ENCODE results near the gene TNFRSF21. TPM values are rescaled to one million over a fixed set of nuclear protein-coding genes. Genes with fewer than 3 reads are reported as not detected.
A peak's percentile ranks its signal among the peaks of the same experiment; 100 is the strongest.

TNFRSF21 gene
- total RNA-seq, 1 experiment from 2014 or later = 19.3 TPM

DNA sequence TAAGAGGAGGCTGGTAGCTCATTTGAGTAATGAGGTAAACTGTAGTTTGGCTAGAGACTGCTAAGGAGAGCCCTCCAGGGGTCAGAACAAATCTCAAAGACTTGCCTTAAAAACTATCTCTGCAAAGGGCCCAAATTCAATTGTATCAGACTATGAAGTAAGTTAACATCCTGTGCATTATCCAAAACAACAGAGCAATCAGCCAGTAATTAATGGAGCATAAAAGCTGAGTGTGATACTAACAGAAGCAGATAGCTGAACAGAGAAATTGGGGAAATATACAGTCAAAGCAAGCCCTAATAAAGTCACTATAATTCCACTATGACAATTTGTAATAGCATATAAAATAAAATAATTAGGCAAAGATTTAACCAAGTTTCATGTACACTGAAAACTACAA, 45.8 kb upstream of the TNFRSF21 start:
- ChIA-PET POLR2A (interaction anchor here (1.2 kb wide), 1 partner anchor 13 kb away, joined by 3 read pairs; no protein-coding TSS in a partner anchor), CTCF (interaction anchor here (1.1 kb wide), 1 partner anchor 10 kb away, joined by 3 read pairs; no protein-coding TSS in a partner anchor)
- intact Hi-C loops (cut with micrococcal nuclease) = no loop called here
- TF ChIP-seq, protein P1, sequence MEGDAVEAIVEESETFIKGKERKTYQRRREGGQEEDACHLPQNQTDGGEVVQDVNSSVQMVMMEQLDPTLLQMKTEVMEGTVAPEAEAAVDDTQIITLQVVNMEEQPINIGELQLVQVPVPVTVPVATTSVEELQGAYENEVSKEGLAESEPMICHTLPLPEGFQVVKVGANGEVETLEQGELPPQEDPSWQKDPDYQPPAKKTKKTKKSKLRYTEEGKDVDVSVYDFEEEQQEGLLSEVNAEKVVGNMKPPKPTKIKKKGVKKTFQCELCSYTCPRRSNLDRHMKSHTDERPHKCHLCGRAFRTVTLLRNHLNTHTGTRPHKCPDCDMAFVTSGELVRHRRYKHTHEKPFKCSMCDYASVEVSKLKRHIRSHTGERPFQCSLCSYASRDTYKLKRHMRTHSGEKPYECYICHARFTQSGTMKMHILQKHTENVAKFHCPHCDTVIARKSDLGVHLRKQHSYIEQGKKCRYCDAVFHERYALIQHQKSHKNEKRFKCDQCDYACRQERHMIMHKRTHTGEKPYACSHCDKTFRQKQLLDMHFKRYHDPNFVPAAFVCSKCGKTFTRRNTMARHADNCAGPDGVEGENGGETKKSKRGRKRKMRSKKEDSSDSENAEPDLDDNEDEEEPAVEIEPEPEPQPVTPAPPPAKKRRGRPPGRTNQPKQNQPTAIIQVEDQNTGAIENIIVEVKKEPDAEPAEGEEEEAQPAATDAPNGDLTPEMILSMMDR (IDR thresholded peaks at IDR 0.05; ENCODE audit: unreplicated experiment) = no peak
- DNase-seq (ENCODE audit: unreplicated experiment) = no peak
- no peak overlapping the region for H3K4me3 Mint-ChIP-seq (ENCODE audit: unreplicated experiment)
- H3K27me3 Mint-ChIP-seq (ENCODE audit: insufficient read depth, unreplicated experiment) = no peaks in the 10 kb centered on the region
- peaks cover 6% of the 10 kb centered on the region for H3K4me1 Mint-ChIP-seq (ENCODE audit: insufficient read depth, unreplicated experiment)
- no peaks in the 10 kb centered on the region for H3K9me3 Mint-ChIP-seq (ENCODE audit: unreplicated experiment)
- H3K27ac Mint-ChIP-seq (ENCODE audit: low read depth, unreplicated experiment) = no peak overlapping the region
- H3K36me3 Mint-ChIP-seq (ENCODE audit: insufficient read depth, unreplicated experiment) = no peaks in the 10 kb centered on the region
- no TSS peak for BruUV-seq (replicated peaks)

DNA sequence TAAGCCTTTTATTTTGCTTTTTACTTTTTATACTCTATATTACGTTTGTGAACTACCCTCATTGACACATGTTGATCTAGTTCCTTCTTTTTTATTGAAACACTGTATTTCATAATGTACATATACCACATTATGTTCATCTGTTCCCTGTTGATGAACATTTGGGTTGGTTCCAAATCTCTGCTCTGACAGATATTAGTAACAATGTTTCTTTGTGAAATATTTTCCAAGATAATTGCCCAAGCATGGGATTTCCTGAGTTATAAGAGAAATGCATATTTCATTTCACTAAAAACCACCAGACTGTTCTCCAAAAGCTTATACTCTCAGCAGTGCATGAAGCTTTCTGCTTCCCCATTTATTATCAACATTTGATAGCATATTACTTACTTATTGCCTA, 44.2 kb upstream of the TNFRSF21 start:
- Mint-ChIP-seq H3K27ac (ENCODE audit: low read depth, unreplicated experiment) (no peak overlapping the region), H3K4me1 (ENCODE audit: insufficient read depth, unreplicated experiment) (peaks cover 6% of the 10 kb centered on the region), H3K9me3 (ENCODE audit: unreplicated experiment) (no peaks in the 10 kb centered on the region), H3K27me3 (ENCODE audit: insufficient read depth, unreplicated experiment) (no peaks in the 10 kb centered on the region), H3K36me3 (ENCODE audit: insufficient read depth, unreplicated experiment) (no peaks in the 10 kb centered on the region), H3K4me3 (ENCODE audit: unreplicated experiment) (no peak overlapping the region)
- intact Hi-C loops (cut with micrococcal nuclease) = no loop called here
- TF ChIP-seq, protein P1 (IDR thresholded peaks at IDR 0.05; ENCODE audit: unreplicated experiment) = no peak
- POLR2A ChIA-PET = no interaction called here
- DNase-seq (ENCODE audit: unreplicated experiment) = peak; percentile 55
- BruUV-seq (replicated peaks) = no TSS peak
- CTCF ChIA-PET = no interaction called here

DNA sequence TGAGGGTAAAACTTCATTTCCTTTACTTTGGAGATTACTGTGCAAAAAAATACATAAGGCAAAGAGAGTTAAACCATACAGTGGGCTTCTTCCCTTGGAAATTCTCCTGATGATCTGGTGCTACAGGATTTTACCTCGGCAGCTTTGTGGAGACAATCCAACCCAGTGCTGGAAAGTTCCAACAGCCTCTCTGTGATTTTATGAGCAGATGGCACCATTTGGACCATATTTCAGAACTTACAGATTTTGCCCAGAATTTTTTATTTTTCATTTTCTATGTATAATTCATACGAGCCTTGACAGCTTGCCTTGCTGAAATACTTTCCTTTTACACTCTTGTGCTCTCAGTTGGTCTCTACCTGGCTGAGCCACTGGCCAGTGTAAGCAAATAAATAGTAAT, 43.3 kb upstream of the TNFRSF21 start:
- TF ChIP-seq, protein P1 (IDR thresholded peaks at IDR 0.05; ENCODE audit: unreplicated experiment) = no peak
- Mint-ChIP-seq H3K4me1 (ENCODE audit: insufficient read depth, unreplicated experiment) (peaks cover 6% of the 10 kb centered on the region), H3K27ac (ENCODE audit: low read depth, unreplicated experiment) (no peak overlapping the region), H3K27me3 (ENCODE audit: insufficient read depth, unreplicated experiment) (no peaks in the 10 kb centered on the region), H3K36me3 (ENCODE audit: insufficient read depth, unreplicated experiment) (no peaks in the 10 kb centered on the region), H3K4me3 (ENCODE audit: unreplicated experiment) (no peak overlapping the region), H3K9me3 (ENCODE audit: unreplicated experiment) (no peaks in the 10 kb centered on the region)
- intact Hi-C loops (cut with micrococcal nuclease) = no loop called here
- BruUV-seq (replicated peaks) = no TSS peak
- DNase-seq (ENCODE audit: unreplicated experiment) = no peak
- CTCF ChIA-PET = no interaction called here
- POLR2A ChIA-PET = no interaction called here

DNA sequence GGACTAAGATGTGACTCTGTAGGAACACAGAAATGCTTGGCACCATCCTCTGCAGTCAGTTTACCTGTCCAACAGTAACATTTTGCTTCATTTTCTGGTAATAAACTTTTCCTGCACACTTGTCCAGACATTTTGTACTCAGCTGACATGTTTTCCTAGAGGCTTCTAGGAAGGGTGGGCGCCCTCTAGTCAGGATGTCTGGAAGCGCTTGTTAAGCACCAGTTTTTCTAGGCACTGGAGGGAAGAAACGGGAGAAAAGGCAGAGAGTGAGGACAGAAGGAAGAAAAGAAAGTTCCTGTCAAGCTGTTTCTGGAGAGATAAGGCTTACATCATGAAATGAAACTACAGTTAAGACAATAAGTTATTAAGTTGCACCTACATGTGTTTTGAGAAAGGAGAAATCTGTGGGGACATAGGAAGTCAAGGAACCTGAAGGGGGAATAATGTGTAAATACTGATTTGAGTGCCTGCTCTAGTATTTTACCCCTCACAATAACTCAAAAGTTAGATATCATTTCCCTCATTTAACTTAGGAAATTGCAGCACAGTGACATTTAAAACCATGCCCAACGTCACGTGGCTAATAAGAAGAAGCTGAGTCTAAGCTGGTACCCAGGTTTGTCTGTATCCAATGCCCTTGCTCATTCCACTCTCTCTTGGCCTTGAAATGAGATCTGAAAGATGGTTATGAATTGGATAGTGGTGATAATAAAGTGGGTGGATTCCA, 42.7 kb upstream of the TNFRSF21 start:
- BruUV-seq (replicated peaks) = no TSS peak
- Mint-ChIP-seq H3K4me1 (ENCODE audit: insufficient read depth, unreplicated experiment) (peaks cover 6% of the 10 kb centered on the region), H3K4me3 (ENCODE audit: unreplicated experiment) (no peak overlapping the region), H3K36me3 (ENCODE audit: insufficient read depth, unreplicated experiment) (no peaks in the 10 kb centered on the region), H3K9me3 (ENCODE audit: unreplicated experiment) (no peaks in the 10 kb centered on the region), H3K27me3 (ENCODE audit: insufficient read depth, unreplicated experiment) (no peaks in the 10 kb centered on the region), H3K27ac (ENCODE audit: low read depth, unreplicated experiment) (no peak overlapping the region)
- ChIA-PET CTCF (no interaction called here), POLR2A (interaction anchor here (0.6 kb wide), 1 partner anchor 255 kb away, joined by 3 read pairs; no protein-coding TSS in a partner anchor)
- TF ChIP-seq, protein P1 (IDR thresholded peaks at IDR 0.05; ENCODE audit: unreplicated experiment) = no peak
- intact Hi-C loops (cut with micrococcal nuclease) = no loop called here
- DNase-seq (ENCODE audit: unreplicated experiment) = no peak
